Measurements from ENCODE around the gene DACT2. TPM values are rescaled to one million over a fixed set of nuclear protein-coding genes. Genes with fewer than 3 reads are reported as not detected.

DACT2 gene
- total and polyA plus RNA-seq, 2 of the 8 experiments (the other 6 are each of a cell fraction or from before 2014, with no cell fraction given), result 2.9 to 3.1 TPM

DNA sequence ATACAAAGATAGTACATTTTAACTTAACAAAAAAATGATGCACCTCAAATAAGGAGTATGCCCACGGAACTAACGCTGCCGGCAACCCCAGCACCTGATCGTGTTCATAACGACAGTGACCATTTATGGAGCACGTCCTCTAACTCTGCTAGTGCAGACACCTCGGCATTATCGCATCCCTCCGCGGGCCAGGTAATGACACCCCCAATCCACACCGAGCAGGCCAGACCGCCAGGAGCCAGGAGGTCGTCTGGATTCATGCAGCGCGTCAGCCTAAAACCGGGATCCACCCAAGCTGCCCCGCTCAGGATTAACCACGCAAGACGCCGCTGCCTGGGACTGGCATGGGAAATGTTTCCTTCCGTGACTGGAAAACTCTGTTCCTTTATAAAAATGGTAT lies 34.1 kb downstream of the DACT2 start:
- no peak overlapping the region for H3K27ac ChIP-seq (ENCODE audit: low read depth, low read length)
- FAIRE-seq (no peak), DNase-seq (ENCODE audit: low read depth in 1 of 2, low spot score in 2 of 2) (no peak)
- H3K79me1 ChIP-seq (ENCODE audit: low read depth, low read length), result no peaks in the 10 kb centered on the region
- H3K9me3 ChIP-seq (ENCODE audit: insufficient read depth in 2 of 2, low read depth in 1 of 2, low read length in 1 of 2), result peaks cover 4 to 6% of the 10 kb centered on the region in 2 experiments; a peak in 2 of 4 replicates
- TF ChIP-seq FOSL1 (IDR thresholded peaks at IDR 0.05; ENCODE audit: insufficient read depth, low read depth, low read length) (no peak), TAF7 (optimal IDR thresholded peaks at IDR 0.05; ENCODE audit: borderline replicate concordance, low read depth, low read length) (no peak), TCF12 (IDR thresholded peaks at IDR 0.05; ENCODE audit: low read depth, low read length) (no peak), SIX5 (IDR thresholded peaks at IDR 0.05; ENCODE audit: low read depth, low read length) (no peak), POLR2A (IDR thresholded peaks at IDR 0.05; ENCODE audit: control extremely low read depth in 1 of 2, low read depth in 2 of 2, low read length in 2 of 2) (no peak), POLR2AphosphoS5 (IDR thresholded peaks at IDR 0.05; ENCODE audit: low read depth, low read length) (no peak), SAP30 (IDR thresholded peaks at IDR 0.05; ENCODE audit: insufficient read depth, insufficient replicate concordance, low read length) (no peak), GABPA (IDR thresholded peaks at IDR 0.05; ENCODE audit: borderline replicate concordance, insufficient read depth, low read length) (no peak), TEAD4 (IDR thresholded peaks at IDR 0.05; ENCODE audit: low read depth, low read length) (no peak), MAFK (IDR thresholded peaks at IDR 0.05; ENCODE audit: low read depth, low read length) (no peak)
- TF ChIP-seq, protein P1, sequence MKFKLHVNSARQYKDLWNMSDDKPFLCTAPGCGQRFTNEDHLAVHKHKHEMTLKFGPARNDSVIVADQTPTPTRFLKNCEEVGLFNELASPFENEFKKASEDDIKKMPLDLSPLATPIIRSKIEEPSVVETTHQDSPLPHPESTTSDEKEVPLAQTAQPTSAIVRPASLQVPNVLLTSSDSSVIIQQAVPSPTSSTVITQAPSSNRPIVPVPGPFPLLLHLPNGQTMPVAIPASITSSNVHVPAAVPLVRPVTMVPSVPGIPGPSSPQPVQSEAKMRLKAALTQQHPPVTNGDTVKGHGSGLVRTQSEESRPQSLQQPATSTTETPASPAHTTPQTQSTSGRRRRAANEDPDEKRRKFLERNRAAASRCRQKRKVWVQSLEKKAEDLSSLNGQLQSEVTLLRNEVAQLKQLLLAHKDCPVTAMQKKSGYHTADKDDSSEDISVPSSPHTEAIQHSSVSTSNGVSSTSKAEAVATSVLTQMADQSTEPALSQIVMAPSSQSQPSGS (IDR thresholded peaks at IDR 0.05; ENCODE audit: low read length), result no peak
- TF ChIP-seq, protein P2, sequence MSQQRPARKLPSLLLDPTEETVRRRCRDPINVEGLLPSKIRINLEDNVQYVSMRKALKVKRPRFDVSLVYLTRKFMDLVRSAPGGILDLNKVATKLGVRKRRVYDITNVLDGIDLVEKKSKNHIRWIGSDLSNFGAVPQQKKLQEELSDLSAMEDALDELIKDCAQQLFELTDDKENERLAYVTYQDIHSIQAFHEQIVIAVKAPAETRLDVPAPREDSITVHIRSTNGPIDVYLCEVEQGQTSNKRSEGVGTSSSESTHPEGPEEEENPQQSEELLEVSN (IDR thresholded peaks at IDR 0.05), result no peak
- no peak overlapping the region for H2AK5ac ChIP-seq (ENCODE audit: low read depth, low read length)
- CTCF ChIA-PET (ENCODE audit: partially characterized antibody), result interaction anchor here (0.7 kb wide), 1 partner anchor 71 kb away, joined by 4 read pairs; no protein-coding TSS in a partner anchor
- no peak overlapping the region for H2AFZ ChIP-seq (ENCODE audit: low read length)
- H3K4me2 ChIP-seq (ENCODE audit: insufficient read depth in 1 of 2, low read depth in 2 of 2, low read length in 2 of 2), result no peak overlapping the region
- no peak overlapping the region for H3K4me3 ChIP-seq (ENCODE audit: extremely low read depth in 1 of 4, insufficient read depth in 2 of 4, low read depth in 3 of 4, low read length in 4 of 4)
- H3K4ac ChIP-seq (replicated peaks; ENCODE audit: insufficient read length, low read depth, low read length), result no peak overlapping the region
- no peak overlapping the region for H3K14ac ChIP-seq (ENCODE audit: insufficient read length)
- H3K9ac ChIP-seq (replicated peaks in 1 of 4; ENCODE audit: extremely low read depth in 1 of 4, low read depth in 3 of 4, low read length in 3 of 4), result no peak overlapping the region
- H3K56ac ChIP-seq (replicated peaks; ENCODE audit: insufficient read length, low read depth, low read length), result no peak overlapping the region
- no peak overlapping the region for H4K91ac ChIP-seq (replicated peaks; ENCODE audit: insufficient read length, low read length)
- no peaks in the 10 kb centered on the region for H3K79me2 ChIP-seq (ENCODE audit: control insufficient read depth in 1 of 2, insufficient read depth in 2 of 2, low read length in 2 of 2)
- H2BK5ac ChIP-seq (ENCODE audit: low read depth, low read length), result no peak overlapping the region
- H3K18ac ChIP-seq (ENCODE audit: extremely low read depth, low read length), result no peak overlapping the region
- H4K5ac ChIP-seq (ENCODE audit: insufficient read length, low read depth, low read length), result no peak overlapping the region
- no peak overlapping the region for H2BK15ac ChIP-seq (ENCODE audit: low read length)
- H3K23ac ChIP-seq (ENCODE audit: insufficient read length), result no peak overlapping the region
- no peak overlapping the region for H2BK12ac ChIP-seq (ENCODE audit: low read depth, low read length)
- H2BK20ac ChIP-seq (ENCODE audit: low read length), result no peak overlapping the region
- POLR2A ChIA-PET (ENCODE audit: partially characterized antibody), result no interaction called here
- no peaks in the 10 kb centered on the region for H3K27me3 ChIP-seq (replicated peaks in 1 of 4; ENCODE audit: control insufficient read depth in 3 of 4, extremely low read depth in 1 of 4, insufficient read depth in 3 of 4, low read length in 3 of 4)
- no peaks in the 10 kb centered on the region for H3K23me2 ChIP-seq (ENCODE audit: low read depth, low read length)
- 94% methylated on average over 21 of the region's 21 CpGs; no CpG with 5 or more reads in 1 of the 2 experiments for WGBS, 2 experiments (ENCODE audit: extremely low coverage in 1 of 2, insufficient coverage in 1 of 2, insufficient read length in 1 of 2, insufficient replicate concordance in 2 of 2, low coverage in 1 of 2, low lambda C conversion rate in 2 of 2, missing lambda C conversion rate in 1 of 2)
- H3K4me1 ChIP-seq (replicated peaks in 1 of 4; ENCODE audit: control insufficient read depth in 3 of 4, insufficient read depth in 4 of 4, low read length in 3 of 4), result no peaks in the 10 kb centered on the region
- no peaks in the 10 kb centered on the region for H3K36me3 ChIP-seq (ENCODE audit: control insufficient read depth in 2 of 4, insufficient read depth in 4 of 4, low read length in 3 of 4)
- no peak overlapping the region for H2BK120ac ChIP-seq (replicated peaks; ENCODE audit: low read depth, low read length)
- H4K8ac ChIP-seq (ENCODE audit: extremely low read depth, insufficient read depth, low read length), result no peak overlapping the region
- H4K20me1 ChIP-seq (replicated peaks in 1 of 2; ENCODE audit: control insufficient read depth in 1 of 2, insufficient read depth in 2 of 2, low read length in 2 of 2), result no peaks in the 10 kb centered on the region
